Osteocyte (in vitro differentiated cells): ENCODE results near the gene GNG2. TPM values are rescaled to one million over a fixed set of nuclear protein-coding genes. Genes with fewer than 3 reads are reported as not detected.

Source experiments
- DNase-seq: peaks from one replicate; pipeline ENCODE4 v3.0.0; 2021; ENCODE audit warnings: mixed read lengths; ENCODE audit not compliant: unreplicated experiment; ENCODE audit errors: extremely low spot score
- H3K27ac Mint-ChIP-seq: one replicate; pipeline ENCODE4 v1.8.0; 2021; ENCODE audit warnings: mild to moderate bottlenecking, mixed read lengths; ENCODE audit not compliant: unreplicated experiment
- H3K27me3 Mint-ChIP-seq: one replicate; pipeline ENCODE4 v1.8.0; 2021; ENCODE audit warnings: mixed read lengths; ENCODE audit not compliant: unreplicated experiment
- H3K36me3 Mint-ChIP-seq: one replicate; pipeline ENCODE4 v1.8.0; 2021; ENCODE audit warnings: mixed read lengths; ENCODE audit not compliant: unreplicated experiment
- H3K4me1 Mint-ChIP-seq: one replicate; pipeline ENCODE4 v1.8.0; 2021; ENCODE audit warnings: mixed read lengths; ENCODE audit not compliant: unreplicated experiment
- H3K4me3 Mint-ChIP-seq: one replicate; pipeline ENCODE4 v1.8.0; 2021; ENCODE audit warnings: mild to moderate bottlenecking, moderate library complexity, mixed read lengths; ENCODE audit not compliant: unreplicated experiment
- H3K9me3 Mint-ChIP-seq: one replicate; pipeline ENCODE4 v1.8.0; 2021; ENCODE audit warnings: mixed read lengths; ENCODE audit not compliant: unreplicated experiment
- CTCF ChIP-seq: fragments of 200-600 bp; sonication (generic); IDR thresholded peaks from 2 replicates; pipeline ENCODE4 v1.5.0; 2021; ENCODE audit warnings: antibody characterized with exemption, mild to moderate bottlenecking, moderate library complexity
- total RNA-seq: library from RNA; stranded (reverse); gene quantifications from 2 replicates; pipeline ENCODE4 v1.2.1, GENCODE V29; 2021

Gene GNG2
- total RNA-seq, 1 donor from 2014 or later = 3.9 TPM

GRCh38 chr14:51821822-51822221 lies 38.6 kb upstream of the GNG2 start:
- Mint-ChIP-seq H3K27me3 (peaks cover 5% of the 10 kb centered on the region), H3K36me3 (no peaks in the 10 kb centered on the region), H3K4me3 (no peak overlapping the region), H3K9me3 (no peaks in the 10 kb centered on the region), H3K4me1 (no peaks in the 10 kb centered on the region), H3K27ac (no peak overlapping the region)
- DNase-seq = no peak
- no peak for TF ChIP-seq CTCF

GRCh38 chr14:51822499-51822898 lies 37.9 kb upstream of the GNG2 start:
- no peak for TF ChIP-seq CTCF
- no peak for DNase-seq
- H3K27ac Mint-ChIP-seq = no peak overlapping the region
- H3K27me3 Mint-ChIP-seq = peaks cover 5% of the 10 kb centered on the region
- no peaks in the 10 kb centered on the region for H3K36me3 Mint-ChIP-seq
- H3K4me1 Mint-ChIP-seq = no peaks in the 10 kb centered on the region
- no peak overlapping the region for H3K4me3 Mint-ChIP-seq
- no peaks in the 10 kb centered on the region for H3K9me3 Mint-ChIP-seq

- H3K36me3 Mint-ChIP-seq = no peaks in the 10 kb centered on the region
- H3K9me3 Mint-ChIP-seq = no peaks in the 10 kb centered on the region
- no peak for TF ChIP-seq CTCF
- DNase-seq = no peak
- no peak overlapping the region for H3K4me3 Mint-ChIP-seq
- peaks cover 5% of the 10 kb centered on the region for H3K27me3 Mint-ChIP-seq
- peaks cover 4% of the 10 kb centered on the region for H3K4me1 Mint-ChIP-seq
- H3K27ac Mint-ChIP-seq = no peak overlapping the region
Measured at GRCh38 chr14:51823706-51824105, 36.7 kb upstream of the GNG2 start.

- TF ChIP-seq CTCF = no peak
- no peaks in the 10 kb centered on the region for H3K9me3 Mint-ChIP-seq
- no peak overlapping the region for H3K4me3 Mint-ChIP-seq
- H3K36me3 Mint-ChIP-seq = no peaks in the 10 kb centered on the region
- peaks cover 5% of the 10 kb centered on the region for H3K27me3 Mint-ChIP-seq
- DNase-seq = no peak
- H3K27ac Mint-ChIP-seq = no peak overlapping the region
- H3K4me1 Mint-ChIP-seq = peaks cover 4% of the 10 kb centered on the region
Measured at GRCh38 chr14:51824191-51824590, 36.2 kb upstream of the GNG2 start.

GRCh38 chr14:51825926-51826325 lies 34.5 kb upstream of the GNG2 start:
- no peak for DNase-seq
- H3K4me3 Mint-ChIP-seq = no peak overlapping the region
- no peaks in the 10 kb centered on the region for H3K27me3 Mint-ChIP-seq
- H3K4me1 Mint-ChIP-seq = peaks cover 4% of the 10 kb centered on the region
- H3K27ac Mint-ChIP-seq = no peak overlapping the region
- no peaks in the 10 kb centered on the region for H3K36me3 Mint-ChIP-seq
- TF ChIP-seq CTCF = no peak
- H3K9me3 Mint-ChIP-seq = no peaks in the 10 kb centered on the region
